Lower leg skin (tissue), 4 donors: ENCODE data around the gene ABCC4. TPM values are rescaled to one million over a fixed set of nuclear protein-coding genes. Genes with fewer than 3 reads are reported as not detected.

ENCODE experiments used
- DNase-seq, 2 donors: peaks; one replicate each; pipeline ENCODE4 v3.0.0-alpha.2; 2019; ENCODE audit warnings: low spot score in 2 of 2
- H3K4me3 ChIP-seq: fragments of 200-600 bp; sonication (generic); 2 replicates; pipeline ENCODE4 v1.5.1; 2017; ENCODE audit warnings: mild to moderate bottlenecking, low read depth; ENCODE audit not compliant: poor library complexity, severe bottlenecking
- POLR2A ChIP-seq, 2 donors: fragments of 450-650 bp; IDR thresholded peaks; one replicate each; pipeline ENCODE4 v1.6.1; 2016 to 2017; ENCODE audit warnings: antibody characterized with exemption in 2 of 2, mild to moderate bottlenecking in 1 of 2, moderate library complexity in 1 of 2
- WGBS, 2 donors: methylation state at CpG; one replicate each; pipeline ENCODE4 v1.1.5; 2018; 5-methylcytosine and 5-hydroxymethylcytosine counted together
- intact Hi-C: fragments of 100-400 bp; cut with DNase I; formaldehyde crosslinking; loops from one replicate; pipeline ENCODE4 v1.15.0; 2023; ENCODE audit warnings: low total_unique reads
- total RNA-seq, 4 donors: library from RNA; depleted of rRNA; stranded (reverse); fragments of >200 nt; gene quantifications; one replicate each; pipeline ENCODE4 v1.1.0, GENCODE V29; 2016
- TF ChIP-seq, protein P1 (sequence below), 3 donors: fragments of 450-650 bp; IDR thresholded peaks; one replicate each; pipeline ENCODE4 v1.5.1; 2016; ENCODE audit warnings: antibody characterized with exemption in 3 of 3, mild to moderate bottlenecking in 3 of 3, moderate library complexity in 2 of 3

The ABCC4 gene
- total RNA-seq, 4 donors from 2014 or later = 5.1 to 30.9 (median 11.1) TPM

DNA sequence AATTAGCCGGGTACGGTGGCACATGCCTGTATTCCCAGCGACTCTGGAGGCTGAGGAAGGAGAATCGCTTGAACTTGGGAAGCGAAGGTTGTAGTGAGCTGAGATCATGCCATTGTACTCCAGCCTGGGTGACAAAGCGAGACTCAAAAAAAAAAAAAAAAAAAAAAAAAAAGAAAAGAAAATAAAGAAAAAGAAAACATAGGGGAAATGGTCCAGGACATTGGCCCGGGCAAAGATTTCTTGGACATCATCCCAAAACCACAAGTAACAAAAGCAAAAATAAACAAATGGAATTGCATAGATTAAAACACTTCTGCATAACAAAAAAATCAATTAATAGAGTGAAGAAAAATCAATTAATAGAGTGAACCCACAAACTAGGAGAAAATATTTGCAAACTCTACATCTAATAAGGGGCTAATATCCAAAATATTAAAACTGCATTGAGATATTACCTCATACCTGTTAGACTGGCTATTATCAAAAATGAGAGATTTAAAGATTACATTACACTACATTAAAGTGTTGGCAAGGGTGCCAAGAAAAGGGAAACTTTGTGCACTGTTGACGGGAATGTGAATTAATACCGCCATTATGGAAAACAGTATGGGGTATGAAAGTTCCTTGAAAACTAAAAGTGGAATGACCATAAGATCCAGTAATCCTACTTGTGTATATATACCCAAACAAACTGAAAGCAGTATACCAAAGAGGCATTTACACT, 18.5 kb upstream of the ABCC4 start:
- WGBS, 2 donors = 80 to 81% methylated on average over 9 of the region's 9 CpGs
- intact Hi-C loops = no loop called here
- no peak for DNase-seq
- H3K4me3 ChIP-seq = no peak overlapping the region
- TF ChIP-seq, protein P1, sequence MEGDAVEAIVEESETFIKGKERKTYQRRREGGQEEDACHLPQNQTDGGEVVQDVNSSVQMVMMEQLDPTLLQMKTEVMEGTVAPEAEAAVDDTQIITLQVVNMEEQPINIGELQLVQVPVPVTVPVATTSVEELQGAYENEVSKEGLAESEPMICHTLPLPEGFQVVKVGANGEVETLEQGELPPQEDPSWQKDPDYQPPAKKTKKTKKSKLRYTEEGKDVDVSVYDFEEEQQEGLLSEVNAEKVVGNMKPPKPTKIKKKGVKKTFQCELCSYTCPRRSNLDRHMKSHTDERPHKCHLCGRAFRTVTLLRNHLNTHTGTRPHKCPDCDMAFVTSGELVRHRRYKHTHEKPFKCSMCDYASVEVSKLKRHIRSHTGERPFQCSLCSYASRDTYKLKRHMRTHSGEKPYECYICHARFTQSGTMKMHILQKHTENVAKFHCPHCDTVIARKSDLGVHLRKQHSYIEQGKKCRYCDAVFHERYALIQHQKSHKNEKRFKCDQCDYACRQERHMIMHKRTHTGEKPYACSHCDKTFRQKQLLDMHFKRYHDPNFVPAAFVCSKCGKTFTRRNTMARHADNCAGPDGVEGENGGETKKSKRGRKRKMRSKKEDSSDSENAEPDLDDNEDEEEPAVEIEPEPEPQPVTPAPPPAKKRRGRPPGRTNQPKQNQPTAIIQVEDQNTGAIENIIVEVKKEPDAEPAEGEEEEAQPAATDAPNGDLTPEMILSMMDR (IDR thresholded peaks at IDR 0.05) = no peak
- no peak for TF ChIP-seq POLR2A (IDR thresholded peaks at IDR 0.05)

- 84 to 86% methylated on average over 12 of the region's 12 CpGs for WGBS, 2 donors
- intact Hi-C loops = no loop called here
- no peak for DNase-seq
- no peak overlapping the region for H3K4me3 ChIP-seq
- TF ChIP-seq, protein P1 (IDR thresholded peaks at IDR 0.05) = no peak
- TF ChIP-seq POLR2A (IDR thresholded peaks at IDR 0.05) = no peak
These were observed 16.1 kb upstream of the ABCC4 start for GRCh38 chr13:95317039-95317989.

GRCh38 chr13:95315752-95316151, 14.5 kb upstream of the ABCC4 start:
- DNase-seq = no peak
- WGBS, 2 donors = 83 to 87% methylated on average over 3 of the region's 3 CpGs
- TF ChIP-seq POLR2A (IDR thresholded peaks at IDR 0.05) = no peak
- TF ChIP-seq, protein P1 (IDR thresholded peaks at IDR 0.05) = no peak
- no peak overlapping the region for H3K4me3 ChIP-seq
- intact Hi-C loops = no loop called here

DNA sequence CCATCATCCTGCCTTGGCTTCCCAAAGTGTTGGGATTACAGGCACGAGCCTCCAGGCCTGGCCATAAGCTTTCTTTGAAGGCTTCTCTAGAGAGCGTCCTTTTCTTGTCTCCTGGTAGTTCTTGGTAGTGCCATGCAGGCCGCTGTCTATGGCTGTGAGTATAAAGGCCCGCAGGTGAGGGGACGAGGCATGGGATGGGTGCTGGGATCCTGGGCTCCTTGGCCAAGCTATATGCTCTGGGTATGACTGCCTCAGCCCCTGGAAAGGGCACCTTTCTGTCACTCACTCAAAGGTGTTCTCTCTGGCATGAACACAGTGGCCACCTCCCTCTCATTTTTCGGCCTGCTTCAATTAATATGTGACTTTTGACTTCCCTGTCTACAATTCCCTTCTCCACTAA, 6.3 kb upstream of the ABCC4 start:
- WGBS, 2 donors = 76 to 94% methylated on average over 6 of the region's 6 CpGs
- TF ChIP-seq, protein P1 (IDR thresholded peaks at IDR 0.05) = no peak
- TF ChIP-seq POLR2A (IDR thresholded peaks at IDR 0.05) = no peak
- intact Hi-C loops = no loop called here

DNA sequence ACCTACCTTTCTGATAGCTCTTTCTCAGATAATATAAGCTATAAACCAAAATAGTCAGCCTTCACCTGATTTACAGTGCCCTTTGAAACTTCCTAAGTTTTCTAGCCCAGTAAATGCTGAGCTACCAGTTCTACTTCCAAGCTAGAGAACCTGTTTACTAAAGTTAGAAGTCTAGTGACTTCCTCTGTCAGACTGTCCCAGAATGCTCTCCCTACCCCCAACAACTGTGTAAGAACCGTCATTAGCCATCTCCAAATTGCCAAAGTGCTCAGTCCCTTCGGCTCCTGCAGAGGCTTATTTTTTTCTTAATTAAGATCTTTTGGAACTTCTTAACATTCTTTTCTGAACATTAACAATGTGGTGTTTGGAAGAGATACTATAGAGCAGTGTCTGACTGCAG, 3.2 kb upstream of the ABCC4 start:
- WGBS, 2 donors = 51 to 56% methylated on average over 2 of the region's 2 CpGs
- no peak overlapping the region for H3K4me3 ChIP-seq
- no peak for DNase-seq
- TF ChIP-seq, protein P1 (IDR thresholded peaks at IDR 0.05) = no peak
- TF ChIP-seq POLR2A (IDR thresholded peaks at IDR 0.05) = no peak
- intact Hi-C loops = no loop called here

More for the DNA sequence above, 6.3 kb upstream of the ABCC4 start:
- no peak for DNase-seq
- no peak overlapping the region for H3K4me3 ChIP-seq
